Stimulated activated CD4-positive, alpha-beta T cell treated with anti-CD3 and anti-CD28 coated beads, Interleukin-2, amount 100 ng/mL, for 48 hours (primary cell): ENCODE results near the gene WDR37.
"Not testable (repeated sequence)": the region's sequence is repeated elsewhere in the genome, so short reads cannot be mapped to it uniquely, and the experiment has no call there.

ENCODE experiments used
- DNase-seq, 2 donors: peaks; one replicate each; pipeline ENCODE4 v3.0.0-alpha.2; 2020

The WDR37 gene

DNA sequence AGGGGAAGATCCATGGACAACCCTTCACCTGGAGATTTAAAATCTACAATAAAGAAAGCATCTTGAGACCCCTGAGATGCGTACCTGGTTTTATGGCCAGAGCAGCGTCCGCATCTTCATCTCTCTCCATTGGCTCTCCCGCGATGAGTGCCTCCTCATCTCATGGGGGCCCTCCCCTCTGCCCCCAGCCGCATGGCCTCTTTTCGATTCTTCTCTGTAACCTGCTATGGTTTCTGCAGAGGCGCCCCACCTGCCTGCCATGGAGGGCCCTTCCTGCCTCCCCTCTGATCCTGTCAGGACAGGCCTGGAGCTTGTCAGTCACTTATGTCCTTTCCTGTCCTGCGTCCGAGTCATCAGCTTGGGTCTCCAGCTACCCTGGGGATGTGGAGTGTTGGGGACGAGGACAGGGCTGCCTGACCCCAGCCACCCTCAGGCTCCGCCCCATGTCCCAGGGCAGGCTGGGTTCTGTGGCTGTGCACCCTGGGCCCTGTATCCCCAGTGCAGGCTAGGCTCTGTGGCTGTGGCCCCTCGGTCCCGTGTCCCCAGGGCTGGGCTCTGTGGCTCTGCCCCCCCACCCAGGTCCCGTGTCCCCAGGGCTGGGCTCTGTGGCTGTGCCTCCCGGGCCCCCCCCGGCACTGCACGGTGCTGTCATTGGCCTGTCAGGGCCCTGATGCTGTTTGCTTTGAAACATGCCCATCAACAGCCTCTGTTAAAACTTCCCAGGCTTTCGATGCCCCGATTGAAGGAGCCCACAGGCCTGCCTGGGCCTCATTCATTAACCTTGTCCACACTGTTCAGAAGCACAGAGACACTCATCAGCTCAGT is 99.8 kb downstream of the WDR37 start:
- DNase-seq: no peak

- no peak for DNase-seq
Observed at GRCh38 chr10:1156616-1156886, 100.4 kb downstream of the WDR37 start.

DNA sequence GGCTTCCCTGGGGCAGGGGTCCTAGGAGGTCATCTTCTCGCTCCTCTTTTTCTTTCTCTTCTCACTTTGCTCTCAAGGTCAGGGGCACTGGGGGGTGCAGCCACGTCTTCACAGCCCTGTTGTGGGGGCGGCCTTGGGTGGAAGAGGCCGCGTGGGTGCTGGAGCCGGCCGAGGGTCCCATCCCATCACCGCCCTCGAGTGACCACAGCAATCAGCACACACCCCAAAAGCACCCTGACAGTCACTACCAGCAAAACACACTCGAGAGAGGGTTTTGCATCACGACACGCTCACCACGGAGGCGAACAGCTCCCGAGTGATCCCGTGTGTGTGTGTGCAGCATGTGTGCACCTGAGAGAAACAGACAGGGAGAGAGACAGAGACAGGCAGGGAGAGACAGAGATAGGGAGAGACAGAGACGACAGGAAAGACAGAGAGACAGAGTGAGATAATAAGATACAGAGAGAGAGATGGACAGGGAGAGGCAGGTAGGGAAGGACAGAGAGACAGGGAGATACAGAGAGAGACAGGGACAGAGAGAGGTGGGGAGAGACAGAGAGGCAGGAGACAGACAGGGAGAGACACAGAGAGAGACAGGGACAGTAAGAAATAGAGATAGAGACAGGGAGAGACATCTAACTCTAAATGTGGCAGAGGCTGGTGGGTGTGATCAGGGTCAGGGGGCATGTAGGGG is 100.9 kb downstream of the WDR37 start:
- no peak for DNase-seq

- no peak for DNase-seq
Observed at GRCh38 chr10:1157615-1157933, 101.4 kb downstream of the WDR37 start.

DNA sequence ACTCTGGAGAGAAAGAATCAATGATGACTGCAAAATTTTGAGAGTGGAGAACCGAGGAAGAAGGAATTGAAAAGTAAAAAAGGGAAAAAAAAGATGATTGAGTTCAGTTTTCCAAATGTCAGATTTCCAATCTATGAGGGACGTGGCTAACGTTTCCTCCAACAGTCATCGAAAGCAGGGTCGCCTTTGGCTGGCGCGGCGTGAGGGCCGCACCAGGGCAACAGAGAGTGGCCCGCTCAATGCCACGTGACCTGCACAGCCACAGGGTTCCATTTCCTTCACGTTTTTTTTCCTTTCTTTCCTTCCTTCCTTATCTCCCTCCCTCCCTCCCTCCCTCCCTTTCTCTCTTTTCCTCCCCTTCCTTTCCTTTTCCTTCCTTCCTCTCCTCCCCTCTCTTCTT is 101.9 kb downstream of the WDR37 start:
- no peak for DNase-seq

GRCh38 chr10:1158536-1158935 is 102.4 kb downstream of the WDR37 start:
- not testable (repeated sequence) for DNase-seq

GRCh38 chr10:1159131-1160061 is 103.2 kb downstream of the WDR37 start:
- no peak for DNase-seq

GRCh38 chr10:1160561-1161314 is 104.6 kb downstream of the WDR37 start:
- DNase-seq: no peak

DNA sequence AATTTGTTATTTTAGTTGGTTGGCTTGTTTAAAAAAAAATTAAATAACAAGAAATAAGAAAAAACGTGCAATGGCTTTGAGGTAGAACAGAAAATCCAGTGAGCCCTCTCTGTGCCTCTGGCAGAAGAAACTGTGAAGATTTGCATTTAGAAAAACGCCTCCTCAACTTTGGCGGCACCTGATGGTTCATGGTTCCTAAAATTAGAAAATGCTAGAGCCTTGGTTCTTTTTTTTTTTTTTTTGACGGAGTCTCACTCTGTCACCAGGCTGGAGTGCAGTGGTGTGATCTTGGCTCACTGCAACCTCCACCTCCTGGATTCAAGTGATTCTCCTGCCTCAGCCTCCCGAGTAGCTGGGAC is 105.1 kb downstream of the WDR37 start:
- not testable (repeated sequence) for DNase-seq

- no peak for DNase-seq
Observed at GRCh38 chr10:1162481-1163203, 106.5 kb downstream of the WDR37 start.

- DNase-seq: no peak
Observed at GRCh38 chr10:1163204-1163660, 107.0 kb downstream of the WDR37 start.

DNA sequence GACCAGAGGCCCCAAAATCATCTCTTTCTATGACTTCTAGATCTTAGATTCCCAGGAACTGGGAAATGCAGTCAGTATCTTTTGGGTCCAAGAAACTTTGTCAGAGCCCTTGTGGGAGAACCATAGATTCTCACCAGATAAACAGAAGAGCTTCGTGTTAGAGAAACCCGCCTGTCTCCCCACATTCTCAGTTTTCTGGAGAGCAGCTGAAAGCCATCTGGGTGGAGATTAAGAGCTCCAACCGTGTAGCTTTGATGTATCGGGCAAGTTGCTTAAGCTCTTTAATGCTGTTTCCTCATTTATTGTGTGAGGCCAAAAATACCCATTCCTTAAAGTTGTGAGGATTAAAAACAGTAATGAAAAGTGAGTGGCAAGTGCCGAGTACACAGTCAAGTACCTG is 107.6 kb downstream of the WDR37 start:
- no peak for DNase-seq

- DNase-seq: no peak
Observed at GRCh38 chr10:1166101-1166827, 110.1 kb downstream of the WDR37 start.

- no peak for DNase-seq
Observed at GRCh38 chr10:1166828-1167275, 110.7 kb downstream of the WDR37 start.

DNA sequence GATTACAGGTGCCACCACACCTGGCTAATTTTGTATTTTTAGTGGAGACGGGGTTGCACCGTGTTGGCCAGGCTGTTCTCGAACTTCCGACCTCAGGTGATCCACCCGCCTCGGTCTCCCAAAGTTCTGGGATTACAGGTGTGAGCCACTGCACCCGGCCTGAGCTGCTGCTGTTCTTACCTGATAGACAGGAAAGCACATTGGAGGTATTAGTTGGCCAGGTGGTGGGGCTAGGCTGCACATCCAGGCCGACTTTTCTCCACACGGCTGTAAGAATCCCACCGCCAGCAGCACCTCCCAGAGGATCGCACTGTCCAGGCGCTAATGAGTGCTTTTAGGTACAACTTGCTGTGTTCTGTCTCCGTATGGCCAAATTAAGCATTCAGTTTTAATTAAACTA is 112.6 kb downstream of the WDR37 start:
- DNase-seq: no peak

DNA sequence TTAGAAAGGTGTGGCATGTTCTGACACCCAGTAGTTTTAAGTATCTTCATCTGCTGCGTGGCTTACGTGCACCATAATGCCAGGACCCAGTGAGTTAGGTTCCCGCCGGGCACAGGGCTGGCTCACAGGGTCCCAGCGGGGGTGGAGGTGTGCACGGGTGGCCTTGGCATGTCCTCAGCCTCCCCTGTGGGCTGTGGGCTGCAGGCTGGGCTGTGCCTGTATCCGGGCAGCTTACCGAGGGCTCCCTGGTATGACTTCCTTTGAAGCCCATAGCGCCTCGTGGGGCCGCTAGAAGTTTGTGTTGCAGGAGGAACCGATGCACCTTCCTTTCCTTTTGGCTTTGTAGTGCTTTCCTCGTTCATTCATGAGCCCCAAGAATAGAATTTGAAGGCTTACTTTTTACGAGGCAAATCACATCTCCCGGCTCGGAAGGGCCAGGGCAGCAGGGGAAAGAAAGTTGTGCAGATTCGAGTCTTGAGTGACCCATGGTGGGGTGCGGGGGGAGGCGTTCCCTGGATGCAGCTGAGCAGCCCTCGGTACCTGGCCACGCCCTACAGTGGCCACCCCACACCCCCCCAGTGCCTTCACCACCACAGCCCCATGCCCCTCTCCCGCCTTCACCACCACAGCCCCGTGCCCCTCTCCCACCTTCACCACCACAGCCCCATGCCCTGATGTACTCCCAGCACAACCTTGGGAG is 113.2 kb downstream of the WDR37 start:
- no peak for DNase-seq

GRCh38 chr10:1169981-1170866 is 114.0 kb downstream of the WDR37 start:
- no peak for DNase-seq

DNA sequence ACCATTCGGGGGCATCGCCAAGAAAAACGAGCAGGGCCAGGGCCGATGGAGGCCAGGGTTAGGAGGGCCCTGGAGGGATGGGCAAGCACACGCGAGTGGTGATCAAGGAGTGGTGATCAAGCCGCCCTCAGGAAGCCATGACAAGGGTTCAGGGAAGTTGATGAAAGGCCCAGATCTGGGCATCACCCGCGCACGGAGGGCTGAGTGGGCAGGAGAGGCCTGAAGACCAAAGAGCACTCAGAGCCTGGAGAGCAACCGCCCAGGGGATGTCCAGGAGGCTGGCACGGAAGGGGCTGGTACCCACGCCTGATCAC is 114.6 kb downstream of the WDR37 start:
- DNase-seq: no peak

- no peak for DNase-seq
Observed at GRCh38 chr10:1171182-1171581, 115.0 kb downstream of the WDR37 start.

GRCh38 chr10:1171586-1171985 is 115.4 kb downstream of the WDR37 start:
- DNase-seq: no peak
